ENCODE measurements around the gene ABI1.
"Not testable (repeated sequence)": the region's sequence is repeated elsewhere in the genome, so short reads cannot be mapped to it uniquely, and the experiment has no call there.

Gene ABI1

DNA sequence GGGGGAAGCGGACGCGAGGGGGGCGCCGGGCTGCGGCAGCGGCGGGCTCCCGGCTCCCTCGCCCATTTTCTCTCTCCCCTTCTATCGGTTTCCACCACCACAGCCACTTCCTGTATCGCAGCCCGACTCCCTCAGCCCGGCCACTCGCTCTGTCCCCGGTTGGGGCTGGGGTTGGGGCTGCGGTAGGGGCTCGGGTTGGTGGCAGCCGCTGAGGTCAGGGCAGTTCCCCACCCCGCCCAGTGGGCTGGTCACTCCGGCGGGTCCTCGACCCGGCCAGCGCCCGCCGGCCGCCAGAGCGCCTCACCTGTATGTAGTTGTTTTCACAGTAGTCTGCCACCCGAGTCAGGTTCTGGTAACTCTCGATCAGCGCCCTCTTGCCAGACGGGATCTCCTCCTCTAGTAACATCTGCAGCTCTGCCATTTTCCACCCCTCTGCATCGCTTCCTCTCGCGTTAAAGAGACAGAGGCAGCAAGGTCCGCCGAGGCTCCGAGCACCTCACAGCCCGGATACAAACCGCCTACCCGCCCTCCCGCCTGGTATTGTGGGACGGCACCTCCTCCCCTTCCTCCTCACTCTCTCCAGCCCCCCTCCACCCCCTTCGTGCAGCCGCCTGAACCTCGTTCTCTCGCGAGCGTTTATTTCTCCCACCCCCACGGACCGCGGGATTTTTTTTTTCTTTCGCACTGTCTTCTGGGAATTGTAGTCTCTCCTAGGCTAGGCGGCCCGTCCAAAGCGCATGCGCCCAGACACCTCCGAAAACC, at the start of gene ABI1:
Gene ABI1, minus strand, starts transcription at position 516 of the 762 bp plus-strand sequence. Its CDS starts 95 bp downstream, at position 421.
- Histone ChIP-seq H3K36me3 (ENCODE audit: insufficient read depth, low read length) (no peaks in the 10 kb centered on the region; the same call in 1 of the 2 replicates), H3K9ac (ENCODE audit: low read length) (peak within 1 kb of the TSS; percentile 90), H3K27ac (ENCODE audit: low read depth, low read length, poor library complexity, severe bottlenecking) (peak within 1 kb of the TSS; percentile 88), H3K4me2 (ENCODE audit: low read length) (peak within 1 kb of the TSS; percentile 81), H3K4me3 (ENCODE audit: low read depth, low read length, poor library complexity, severe bottlenecking) (peak within 1 kb of the TSS; percentile 83), H3K9me2 (ENCODE audit: low read depth, low read length) (no peaks in the 10 kb centered on the region), H2AFZ (ENCODE audit: low read length) (peak within 1 kb of the TSS; percentile 93), H3K79me2 (ENCODE audit: insufficient read depth, low read length) (peaks cover 47% of the 10 kb centered on the region), H4K20me1 (ENCODE audit: insufficient read depth, low read length) (no peaks in the 10 kb centered on the region), H3K9me3 (ENCODE audit: low read length) (no peaks in the 10 kb centered on the region), H3K4me1 (ENCODE audit: insufficient read depth, low read length, severe bottlenecking) (peaks cover 34% of the 10 kb centered on the region), H3K27me3 (ENCODE audit: insufficient read depth, low read length) (no peaks in the 10 kb centered on the region), H3F3A (ENCODE audit: insufficient read depth, low read length) (0 out of 2 replicates have a peak, but pooled peaks cover 4% of the 10 kb centered on the region)
- TF ChIP-seq CTCF (IDR thresholded peaks at IDR 0.05; ENCODE audit: low read length) = no peak
- TF ChIP-seq EZH2 (IDR thresholded peaks at IDR 0.05; ENCODE audit: borderline replicate concordance, low read length) = no peak

DNA sequence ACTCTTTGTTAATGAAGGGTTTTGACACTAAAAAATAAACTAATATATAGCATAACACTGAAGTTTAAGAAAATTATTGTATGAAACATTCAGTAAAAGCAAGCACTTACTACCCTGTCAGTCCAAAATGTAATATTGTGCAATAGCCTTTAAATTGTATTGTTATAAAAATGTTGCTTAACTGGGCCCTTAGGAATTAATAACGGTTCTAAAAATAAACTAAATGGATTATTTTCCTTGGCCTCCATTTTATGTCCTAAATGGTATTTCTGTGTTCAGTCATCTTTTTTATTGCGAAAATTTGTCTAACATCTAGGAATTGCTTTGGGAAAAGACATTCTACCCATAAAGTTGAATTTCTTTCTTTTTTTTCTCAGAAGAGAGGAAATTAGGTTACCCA, 49.0 kb upstream of the ABI1 start:
- Histone ChIP-seq H3K27me3 (ENCODE audit: insufficient read depth, low read length) (no peaks in the 10 kb centered on the region), H3K9me3 (ENCODE audit: low read length) (no peaks in the 10 kb centered on the region), H3K4me2 (ENCODE audit: low read length) (no peak overlapping the region), H3K9ac (ENCODE audit: low read length) (no peak overlapping the region), H3K4me3 (ENCODE audit: low read depth, low read length, poor library complexity, severe bottlenecking) (no peak overlapping the region), H2AFZ (ENCODE audit: low read length) (no peak overlapping the region), H3K79me2 (ENCODE audit: insufficient read depth, low read length) (no peaks in the 10 kb centered on the region), H4K20me1 (ENCODE audit: insufficient read depth, low read length) (no peaks in the 10 kb centered on the region), H3K36me3 (ENCODE audit: insufficient read depth, low read length) (no peaks in the 10 kb centered on the region), H3K27ac (ENCODE audit: low read depth, low read length, poor library complexity, severe bottlenecking) (no peak overlapping the region), H3K9me2 (ENCODE audit: low read depth, low read length) (no peaks in the 10 kb centered on the region), H3K4me1 (ENCODE audit: insufficient read depth, low read length, severe bottlenecking) (no peaks in the 10 kb centered on the region), H3F3A (ENCODE audit: insufficient read depth, low read length) (no peaks in the 10 kb centered on the region)
- TF ChIP-seq EZH2 (IDR thresholded peaks at IDR 0.05; ENCODE audit: borderline replicate concordance, low read length) = no peak
- no peak for TF ChIP-seq CTCF (IDR thresholded peaks at IDR 0.05; ENCODE audit: low read length)

GRCh38 chr10:26905253-26905781, 44.6 kb upstream of the ABI1 start:
- H3K9me3 ChIP-seq (ENCODE audit: low read length); H3K27ac ChIP-seq (ENCODE audit: low read depth, low read length, poor library complexity, severe bottlenecking); H3K4me2 ChIP-seq (ENCODE audit: low read length); H3K79me2 ChIP-seq (ENCODE audit: insufficient read depth, low read length); H3F3A ChIP-seq (ENCODE audit: insufficient read depth, low read length); H3K4me1 ChIP-seq (ENCODE audit: insufficient read depth, low read length, severe bottlenecking); H3K4me3 ChIP-seq (ENCODE audit: low read depth, low read length, poor library complexity, severe bottlenecking); H3K27me3 ChIP-seq (ENCODE audit: insufficient read depth, low read length); H3K9ac ChIP-seq (ENCODE audit: low read length); H3K9me2 ChIP-seq (ENCODE audit: low read depth, low read length); H3K36me3 ChIP-seq (ENCODE audit: insufficient read depth, low read length); H2AFZ ChIP-seq (ENCODE audit: low read length); H4K20me1 ChIP-seq (ENCODE audit: insufficient read depth, low read length): not testable (repeated sequence)
